Measurements from ENCODE around the gene APRT. TPM values are rescaled to one million over a fixed set of nuclear protein-coding genes. Genes with fewer than 3 reads are reported as not detected.

Gene APRT
- total and polyA plus RNA-seq, 12 donors: 20.8 to 166 (median 36.9) TPM

DNA sequence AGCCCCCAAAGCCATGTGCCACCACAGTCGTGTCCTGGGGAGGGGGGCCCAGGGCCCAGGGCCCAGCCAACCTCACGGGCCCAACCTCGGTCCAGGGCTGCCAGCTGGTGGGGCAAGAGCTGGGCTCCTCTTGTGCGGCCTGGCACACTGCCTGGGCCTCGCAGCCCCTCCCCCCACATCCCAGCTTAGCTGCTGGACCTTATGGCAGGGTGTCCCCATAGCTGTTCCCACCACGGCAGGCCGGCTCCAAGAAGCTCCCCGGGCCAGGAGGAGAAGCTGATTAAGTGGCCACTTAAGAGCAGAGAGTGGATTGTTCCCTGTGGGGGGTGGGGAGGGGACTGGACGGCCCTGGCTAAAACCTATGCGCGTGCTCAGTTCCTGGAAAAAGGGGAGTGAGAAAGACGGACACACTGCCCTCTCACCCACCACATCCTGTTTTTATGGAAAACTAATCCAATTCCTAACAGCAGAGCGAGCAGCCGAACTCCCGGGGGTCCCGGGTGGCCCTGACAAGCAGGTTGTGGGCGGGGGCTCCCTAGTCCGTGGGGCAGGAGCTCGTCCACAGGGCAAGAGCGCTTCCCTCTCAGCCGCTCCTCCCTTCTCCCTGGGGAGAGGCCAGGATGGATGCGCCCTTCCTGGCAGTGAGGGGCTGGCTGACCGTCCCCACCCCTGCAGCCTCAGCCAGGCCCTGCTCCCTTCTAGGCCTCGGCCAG lies 43.5 kb downstream of the APRT start:
- H3K27ac ChIP-seq: peak overlapping the region in 2 of 10 donors; percentile 20 to 60
- no peaks in the 10 kb centered on the region for H3K9me3 ChIP-seq
- 29 to 30% methylated on average over 24 of the region's 24 CpGs for WGBS, 2 donors
- TF ChIP-seq, protein P1, sequence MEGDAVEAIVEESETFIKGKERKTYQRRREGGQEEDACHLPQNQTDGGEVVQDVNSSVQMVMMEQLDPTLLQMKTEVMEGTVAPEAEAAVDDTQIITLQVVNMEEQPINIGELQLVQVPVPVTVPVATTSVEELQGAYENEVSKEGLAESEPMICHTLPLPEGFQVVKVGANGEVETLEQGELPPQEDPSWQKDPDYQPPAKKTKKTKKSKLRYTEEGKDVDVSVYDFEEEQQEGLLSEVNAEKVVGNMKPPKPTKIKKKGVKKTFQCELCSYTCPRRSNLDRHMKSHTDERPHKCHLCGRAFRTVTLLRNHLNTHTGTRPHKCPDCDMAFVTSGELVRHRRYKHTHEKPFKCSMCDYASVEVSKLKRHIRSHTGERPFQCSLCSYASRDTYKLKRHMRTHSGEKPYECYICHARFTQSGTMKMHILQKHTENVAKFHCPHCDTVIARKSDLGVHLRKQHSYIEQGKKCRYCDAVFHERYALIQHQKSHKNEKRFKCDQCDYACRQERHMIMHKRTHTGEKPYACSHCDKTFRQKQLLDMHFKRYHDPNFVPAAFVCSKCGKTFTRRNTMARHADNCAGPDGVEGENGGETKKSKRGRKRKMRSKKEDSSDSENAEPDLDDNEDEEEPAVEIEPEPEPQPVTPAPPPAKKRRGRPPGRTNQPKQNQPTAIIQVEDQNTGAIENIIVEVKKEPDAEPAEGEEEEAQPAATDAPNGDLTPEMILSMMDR (IDR thresholded peaks at IDR 0.05): no peak
- H3K36me3 ChIP-seq: peaks cover 0 to 12% (median 0%) of the 10 kb centered on the region in 9 donors
- no peaks in the 10 kb centered on the region for H3K27me3 ChIP-seq
- peak; percentile 14 to 58 (median 33) for ATAC-seq
- no peak overlapping the region for H3K4me3 ChIP-seq
- DNase-seq: peak in 1 of 2 donors; percentile 53
- intact Hi-C loops (cut with DNase I): loop anchor here in 1 of 10 donors (5.0 kb wide), 1 partner anchor 531 kb away; no protein-coding TSS in a partner anchor
- peaks cover 26 to 76% (median 62%) of the 10 kb centered on the region in 9 donors for H3K4me1 ChIP-seq

DNA sequence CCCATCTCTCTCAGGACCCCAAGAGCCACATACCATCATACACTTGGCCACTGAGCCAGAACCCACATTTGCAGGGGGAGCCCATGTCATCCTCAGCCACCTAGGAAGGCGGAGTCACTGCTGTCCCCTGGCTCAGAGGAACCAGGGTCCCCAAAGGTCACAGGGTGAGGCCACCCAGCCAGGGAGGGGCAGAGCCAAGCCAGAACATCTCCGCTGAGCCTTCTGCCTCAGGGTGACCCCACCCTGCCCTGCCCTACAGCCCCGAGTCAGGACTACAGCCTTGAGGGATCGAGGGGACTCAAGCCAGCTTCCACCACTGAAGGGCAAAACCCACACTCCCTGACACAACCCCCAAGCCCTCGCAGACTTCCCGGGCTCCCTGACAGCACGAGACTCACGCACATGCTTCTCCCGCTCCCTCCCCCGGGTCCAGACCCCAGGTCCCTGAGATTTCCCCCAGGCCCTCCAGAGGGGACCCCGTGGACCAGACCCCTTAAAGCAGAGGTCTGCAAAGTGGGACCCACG lies 44.1 kb downstream of the APRT start:
- peak overlapping the region in 1 of 10 donors; percentile 60 for H3K27ac ChIP-seq
- no peak overlapping the region for H3K4me3 ChIP-seq

DNA sequence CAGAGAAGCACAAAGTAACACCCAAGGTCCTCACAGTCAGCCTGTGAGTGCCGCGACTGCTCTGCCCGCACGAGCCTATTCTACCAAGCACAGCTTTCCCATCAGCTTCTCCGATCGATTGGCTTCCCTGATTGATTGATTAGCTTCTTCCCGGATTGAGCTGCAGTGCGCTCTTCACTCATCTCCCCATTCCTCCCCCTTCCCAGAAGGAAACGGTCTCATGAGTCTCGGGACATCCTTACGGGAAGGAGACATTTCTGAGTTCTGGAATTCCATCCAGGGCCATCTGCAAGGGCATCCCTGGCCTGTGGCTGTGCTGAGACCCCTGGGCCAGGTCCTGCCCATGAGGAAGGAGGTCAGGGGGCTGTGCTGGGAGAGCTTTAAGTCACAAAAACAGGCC lies 44.8 kb downstream of the APRT start:
- ATAC-seq (no peak), DNase-seq (no peak)
- Histone ChIP-seq H3K9me3 (no peaks in the 10 kb centered on the region), H3K4me1 (peaks cover 28 to 75% (median 49%) of the 10 kb centered on the region in 9 donors), H3K36me3 (peaks cover 0 to 19% (median 0%) of the 10 kb centered on the region in 9 donors), H3K27ac (no peak overlapping the region), H3K4me3 (no peak overlapping the region), H3K27me3 (no peaks in the 10 kb centered on the region)
- WGBS, 2 donors: 79 to 83% methylated on average over 11 of the region's 11 CpGs
- intact Hi-C loops (cut with DNase I): loop anchor here in 1 of 10 donors (5.0 kb wide), 1 partner anchor 530 kb away; no protein-coding TSS in a partner anchor
- TF ChIP-seq, protein P1 (IDR thresholded peaks at IDR 0.05): no peak

More for the DNA sequence above, 44.1 kb downstream of the APRT start:
- H3K9me3 ChIP-seq: no peaks in the 10 kb centered on the region
- TF ChIP-seq, protein P1 (IDR thresholded peaks at IDR 0.05): no peak
- no peak for ATAC-seq
- WGBS, 2 donors: 71 to 79% methylated on average over 12 of the region's 12 CpGs
- intact Hi-C loops (cut with DNase I): loop anchor here in 1 of 10 donors (5.0 kb wide), 1 partner anchor 530 kb away; no protein-coding TSS in a partner anchor
- no peaks in the 10 kb centered on the region for H3K27me3 ChIP-seq
- no peak for DNase-seq
- H3K36me3 ChIP-seq: peaks cover 0 to 18% (median 0%) of the 10 kb centered on the region in 9 donors
- H3K4me1 ChIP-seq: peaks cover 26 to 75% (median 55%) of the 10 kb centered on the region in 9 donors

DNA sequence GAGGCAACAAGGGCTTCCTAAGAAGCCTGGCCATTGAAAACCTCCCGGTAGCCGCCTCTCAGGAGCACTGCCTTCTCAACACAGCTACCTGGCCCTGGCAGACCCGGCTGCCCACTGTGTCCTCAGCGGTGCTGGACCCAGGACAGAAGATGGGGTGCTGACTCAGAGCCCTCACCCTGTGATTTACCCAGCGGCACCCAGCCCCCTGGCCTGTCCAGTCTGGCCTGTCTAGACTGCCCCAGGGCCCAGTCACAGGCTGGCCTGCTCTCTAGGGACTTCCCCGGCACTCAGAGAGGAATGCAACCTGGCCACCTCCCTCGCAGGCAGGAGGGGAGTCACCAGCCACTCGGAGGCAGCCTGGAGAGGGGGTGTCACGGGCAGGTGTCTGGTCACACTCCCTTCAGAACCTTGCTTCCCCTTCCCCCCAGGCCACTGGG lies 46.8 kb downstream of the APRT start:
- Histone ChIP-seq H3K27ac (no peak overlapping the region), H3K9me3 (no peaks in the 10 kb centered on the region), H3K27me3 (no peaks in the 10 kb centered on the region), H3K4me1 (peaks cover 17 to 74% (median 33%) of the 10 kb centered on the region in 9 donors), H3K4me3 (no peak overlapping the region), H3K36me3 (peaks cover 0 to 19% (median 0%) of the 10 kb centered on the region in 9 donors)
- no peak for DNase-seq
- intact Hi-C loops (cut with DNase I): loop anchor here in 1 of 10 donors (5.0 kb wide), 1 partner anchor 528 kb away; no protein-coding TSS in a partner anchor
- WGBS, 2 donors: 81 to 82% methylated on average over 9 of the region's 9 CpGs
- TF ChIP-seq, protein P1 (IDR thresholded peaks at IDR 0.05): no peak
- no peak for ATAC-seq

All from heart right ventricle (tissue), 16 donors.